ENCODE data around the gene SAMHD1.
"Not testable (repeated sequence)": the region's sequence is repeated elsewhere in the genome, so short reads cannot be mapped to it uniquely, and the experiment has no call there.

SAMHD1 gene

GRCh38 chr20:36850759-36851158, 100.7 kb downstream of the SAMHD1 start:
- DNase-seq = no peak

- DNase-seq = no peak
These were observed 102.0 kb downstream of the SAMHD1 start for GRCh38 chr20:36849333-36850065.

- DNase-seq = no peak
These were observed 102.8 kb downstream of the SAMHD1 start for GRCh38 chr20:36848677-36849076.

- no peak for DNase-seq
These were observed 103.3 kb downstream of the SAMHD1 start for GRCh38 chr20:36848078-36848660.

GRCh38 chr20:36847710-36848040, 103.8 kb downstream of the SAMHD1 start:
- DNase-seq = no peak

- no peak for DNase-seq
These were observed 104.3 kb downstream of the SAMHD1 start for GRCh38 chr20:36847009-36847709.

- DNase-seq = no peak
These were observed 106.1 kb downstream of the SAMHD1 start for GRCh38 chr20:36845288-36845971.

- DNase-seq = not testable (repeated sequence)
These were observed 110.5 kb downstream of the SAMHD1 start for GRCh38 chr20:36841030-36841429.

Measured in NCI-H2171 (cell line).